Effector memory CD8-positive, alpha-beta T cell (primary cell): ENCODE data around the gene SPOCK1.

Source experiments
- ATAC-seq: fragments of 150-1000 bp; cut with Tn5 transposase; replicated peaks from 2 replicates; pipeline ENCODE4 v1.10.0; 2021; ENCODE audit warnings: mild to moderate bottlenecking, moderate library complexity
- DNase-seq, 3 experiments: peaks; one replicate each; pipeline ENCODE4 v3.0.0; 2021
- H3K27ac Mint-ChIP-seq, 2 donors: one replicate each; pipeline ENCODE4 v1.8.0; 2022; ENCODE audit warnings: mild to moderate bottlenecking in 2 of 2, mixed read lengths in 2 of 2, moderate library complexity in 2 of 2
- H3K27me3 Mint-ChIP-seq, 2 donors: one replicate each; pipeline ENCODE4 v1.8.0; 2022; ENCODE audit warnings: mixed read lengths in 2 of 2
- H3K36me3 Mint-ChIP-seq: one replicate; pipeline ENCODE4 v1.8.0; 2022; ENCODE audit warnings: mild to moderate bottlenecking, moderate library complexity, mixed read lengths; ENCODE audit not compliant: insufficient read depth
- H3K4me1 Mint-ChIP-seq, 2 donors: one replicate each; pipeline ENCODE4 v1.8.0; 2022; ENCODE audit warnings: low read depth in 2 of 2, mixed read lengths in 2 of 2
- H3K4me3 Mint-ChIP-seq, 2 donors: one replicate each; pipeline ENCODE4 v1.8.0; 2022; ENCODE audit warnings: mild to moderate bottlenecking in 2 of 2, mixed read lengths in 2 of 2, moderate library complexity in 2 of 2
- H3K9me3 Mint-ChIP-seq, 2 donors: one replicate each; pipeline ENCODE4 v1.8.0; 2022; ENCODE audit warnings: mixed read lengths in 2 of 2

SPOCK1 gene

GRCh38 chr5:137221943-137222342 is 277.2 kb downstream of the SPOCK1 start:
- Mint-ChIP-seq H3K36me3 (no peaks in the 10 kb centered on the region), H3K4me1 (no peaks in the 10 kb centered on the region), H3K9me3 (no peaks in the 10 kb centered on the region), H3K4me3 (no peak overlapping the region), H3K27me3 (peaks cover 0 to 7% of the 10 kb centered on the region in 2 donors), H3K27ac (no peak overlapping the region)
- DNase-seq = no peak
- ATAC-seq = no peak

- Mint-ChIP-seq H3K4me1 (no peaks in the 10 kb centered on the region), H3K4me3 (no peak overlapping the region), H3K36me3 (no peaks in the 10 kb centered on the region), H3K27me3 (peaks cover 0 to 7% of the 10 kb centered on the region in 2 donors), H3K27ac (no peak overlapping the region), H3K9me3 (no peaks in the 10 kb centered on the region)
- no peak for DNase-seq
- ATAC-seq = no peak
Observed at GRCh38 chr5:137220523-137220927, 278.6 kb downstream of the SPOCK1 start.

GRCh38 chr5:137218896-137219295 is 280.2 kb downstream of the SPOCK1 start:
- Mint-ChIP-seq H3K27me3 (peaks cover 0 to 7% of the 10 kb centered on the region in 2 donors), H3K27ac (no peak overlapping the region), H3K36me3 (no peaks in the 10 kb centered on the region), H3K9me3 (no peaks in the 10 kb centered on the region), H3K4me1 (no peaks in the 10 kb centered on the region), H3K4me3 (no peak overlapping the region)
- no peak for ATAC-seq
- no peak for DNase-seq

GRCh38 chr5:137218471-137218870 is 280.7 kb downstream of the SPOCK1 start:
- H3K4me1 Mint-ChIP-seq = no peaks in the 10 kb centered on the region
- H3K4me3 Mint-ChIP-seq = no peak overlapping the region
- DNase-seq = no peak
- no peaks in the 10 kb centered on the region for H3K9me3 Mint-ChIP-seq
- H3K36me3 Mint-ChIP-seq = no peaks in the 10 kb centered on the region
- no peak for ATAC-seq
- peaks cover 0 to 7% of the 10 kb centered on the region in 2 donors for H3K27me3 Mint-ChIP-seq
- H3K27ac Mint-ChIP-seq = no peak overlapping the region

- Mint-ChIP-seq H3K4me1 (no peaks in the 10 kb centered on the region), H3K9me3 (no peaks in the 10 kb centered on the region), H3K27me3 (peaks cover 0 to 4% of the 10 kb centered on the region in 2 donors), H3K36me3 (no peaks in the 10 kb centered on the region), H3K27ac (no peak overlapping the region), H3K4me3 (no peak overlapping the region)
- ATAC-seq (no peak), DNase-seq (no peak)
Observed at GRCh38 chr5:137217599-137218200, 281.4 kb downstream of the SPOCK1 start.

GRCh38 chr5:137216976-137217598 is 282.0 kb downstream of the SPOCK1 start:
- Mint-ChIP-seq H3K4me3 (no peak overlapping the region), H3K36me3 (no peaks in the 10 kb centered on the region), H3K9me3 (no peaks in the 10 kb centered on the region), H3K4me1 (no peaks in the 10 kb centered on the region), H3K27me3 (no peaks in the 10 kb centered on the region), H3K27ac (peak overlapping the region in 1 of 2 donors; percentile 16)
- DNase-seq (no peak), ATAC-seq (no peak)

GRCh38 chr5:137215780-137216179 is 283.3 kb downstream of the SPOCK1 start:
- no peak for ATAC-seq
- Mint-ChIP-seq H3K27me3 (no peaks in the 10 kb centered on the region), H3K36me3 (no peaks in the 10 kb centered on the region), H3K27ac (no peak overlapping the region), H3K4me1 (no peaks in the 10 kb centered on the region), H3K4me3 (no peak overlapping the region), H3K9me3 (no peaks in the 10 kb centered on the region)
- no peak for DNase-seq

GRCh38 chr5:137215261-137215660 is 283.9 kb downstream of the SPOCK1 start:
- H3K4me3 Mint-ChIP-seq = no peak overlapping the region
- DNase-seq = no peak
- no peaks in the 10 kb centered on the region for H3K4me1 Mint-ChIP-seq
- no peak overlapping the region for H3K27ac Mint-ChIP-seq
- H3K27me3 Mint-ChIP-seq = no peaks in the 10 kb centered on the region
- no peaks in the 10 kb centered on the region for H3K36me3 Mint-ChIP-seq
- ATAC-seq = no peak
- no peaks in the 10 kb centered on the region for H3K9me3 Mint-ChIP-seq

GRCh38 chr5:137214446-137215189 is 284.5 kb downstream of the SPOCK1 start:
- DNase-seq = no peak
- no peak for ATAC-seq
- H3K4me1 Mint-ChIP-seq = no peaks in the 10 kb centered on the region
- no peak overlapping the region for H3K4me3 Mint-ChIP-seq
- no peaks in the 10 kb centered on the region for H3K9me3 Mint-ChIP-seq
- no peak overlapping the region for H3K27ac Mint-ChIP-seq
- no peaks in the 10 kb centered on the region for H3K36me3 Mint-ChIP-seq
- no peaks in the 10 kb centered on the region for H3K27me3 Mint-ChIP-seq

GRCh38 chr5:137212471-137212870 is 286.7 kb downstream of the SPOCK1 start:
- H3K4me1 Mint-ChIP-seq = no peaks in the 10 kb centered on the region
- peaks cover 0 to 9% of the 10 kb centered on the region in 2 donors for H3K27me3 Mint-ChIP-seq
- H3K36me3 Mint-ChIP-seq = no peaks in the 10 kb centered on the region
- no peaks in the 10 kb centered on the region for H3K9me3 Mint-ChIP-seq
- ATAC-seq (no peak), DNase-seq (no peak)
- H3K4me3 Mint-ChIP-seq = no peak overlapping the region
- no peak overlapping the region for H3K27ac Mint-ChIP-seq

GRCh38 chr5:137209232-137209809 is 289.8 kb downstream of the SPOCK1 start:
- no peaks in the 10 kb centered on the region for H3K36me3 Mint-ChIP-seq
- peaks cover 2 to 14% of the 10 kb centered on the region in 2 donors for H3K9me3 Mint-ChIP-seq
- H3K4me1 Mint-ChIP-seq = no peaks in the 10 kb centered on the region
- H3K27ac Mint-ChIP-seq = no peak overlapping the region
- H3K27me3 Mint-ChIP-seq = peaks cover 16% of the 10 kb centered on the region in 2 donors
- H3K4me3 Mint-ChIP-seq = no peak overlapping the region
- DNase-seq (no peak), ATAC-seq (no peak)

GRCh38 chr5:137207023-137207760 is 291.9 kb downstream of the SPOCK1 start:
- Mint-ChIP-seq H3K27me3 (peaks cover 16% of the 10 kb centered on the region in 2 donors), H3K36me3 (no peaks in the 10 kb centered on the region), H3K9me3 (peaks cover 2 to 14% of the 10 kb centered on the region in 2 donors), H3K4me1 (no peaks in the 10 kb centered on the region), H3K4me3 (no peak overlapping the region), H3K27ac (no peak overlapping the region)
- ATAC-seq (no peak), DNase-seq (no peak)

- H3K4me1 Mint-ChIP-seq = no peaks in the 10 kb centered on the region
- no peak overlapping the region for H3K4me3 Mint-ChIP-seq
- no peaks in the 10 kb centered on the region for H3K36me3 Mint-ChIP-seq
- DNase-seq (no peak), ATAC-seq (no peak)
- no peak overlapping the region for H3K27ac Mint-ChIP-seq
- peaks cover 16% of the 10 kb centered on the region in 2 donors for H3K27me3 Mint-ChIP-seq
- H3K9me3 Mint-ChIP-seq = peaks cover 2 to 14% of the 10 kb centered on the region in 2 donors
Observed at GRCh38 chr5:137206030-137206715, 293.0 kb downstream of the SPOCK1 start.
